Fibroblast of mammary gland (primary cell): ENCODE results near the gene RFX3.

Source experiments
- DNase-seq: peaks from one replicate; pipeline ENCODE4 v3.0.0-alpha.2; 2010; ENCODE audit warnings: low read depth
- H3K4me3 ChIP-seq: 2 replicates; pipeline ENCODE4 v1.5.1; 2011; ENCODE audit warnings: low read depth, mild to moderate bottlenecking, low read length, moderate library complexity; ENCODE audit not compliant: control insufficient read depth
- CTCF ChIP-seq: conservative IDR thresholded peaks from 2 replicates; pipeline ENCODE4 v1.5.1; 2011; ENCODE audit warnings: low read depth, low read length, inconsistent platforms; ENCODE audit not compliant: control insufficient read depth, insufficient read depth

The RFX3 gene

GRCh38 chr9:3177936-3178335 is 347.9 kb downstream of the RFX3 start:
- TF ChIP-seq CTCF = no peak
- H3K4me3 ChIP-seq = no peak overlapping the region
- DNase-seq = peak; percentile 77

- no peak for TF ChIP-seq CTCF
Measured at GRCh38 chr9:3177146-3177761, 348.5 kb downstream of the RFX3 start.

GRCh38 chr9:3173374-3173773 is 352.4 kb downstream of the RFX3 start:
- no peak for DNase-seq
- TF ChIP-seq CTCF = no peak
- no peak overlapping the region for H3K4me3 ChIP-seq

More at GRCh38 chr9:3177146-3177761, 348.5 kb downstream of the RFX3 start:
- DNase-seq = peak; percentile 21
- no peak overlapping the region for H3K4me3 ChIP-seq

- TF ChIP-seq CTCF = no peak
- no peak for DNase-seq
- no peak overlapping the region for H3K4me3 ChIP-seq
Measured at GRCh38 chr9:3170819-3171218, 355.0 kb downstream of the RFX3 start.
